Measurements from ENCODE around the gene MCC. TPM values are rescaled to one million over a fixed set of nuclear protein-coding genes. Genes with fewer than 3 reads are reported as not detected.

MCC gene
- total RNA-seq, 1 donor from 2014 or later = 10.1 TPM

- peak; percentile 63 to 90 for DNase-seq (ENCODE audit: low read depth in 2 of 2)
These were observed 116.5 kb downstream of the MCC start for GRCh38 chr5:113371721-113372196.

- DNase-seq (ENCODE audit: low read depth in 2 of 2) = peak in 1 of 2 donors; percentile 52
These were observed 120.7 kb downstream of the MCC start for GRCh38 chr5:113367586-113367985.

DNA sequence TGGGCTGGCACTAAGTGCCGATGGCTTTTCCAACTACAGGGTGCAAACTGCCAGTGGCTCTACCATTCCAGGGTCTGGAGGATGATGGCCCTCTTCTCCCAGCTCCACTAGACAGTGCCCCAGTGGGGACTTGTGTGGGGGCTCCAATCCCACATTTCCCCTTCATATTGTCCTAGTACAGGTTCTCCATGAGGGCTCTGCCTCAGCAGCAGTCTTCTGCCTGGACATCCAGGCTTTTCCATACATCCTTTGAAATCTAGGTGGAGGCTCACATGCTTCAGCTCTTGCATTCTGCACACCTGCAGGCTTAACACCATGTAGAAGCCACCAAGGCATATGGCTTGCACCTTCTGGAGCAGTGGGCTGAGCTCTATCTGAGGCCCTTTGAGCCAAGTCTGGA, 123.8 kb downstream of the MCC start:
- no peak for DNase-seq (ENCODE audit: low read depth in 2 of 2)

DNA sequence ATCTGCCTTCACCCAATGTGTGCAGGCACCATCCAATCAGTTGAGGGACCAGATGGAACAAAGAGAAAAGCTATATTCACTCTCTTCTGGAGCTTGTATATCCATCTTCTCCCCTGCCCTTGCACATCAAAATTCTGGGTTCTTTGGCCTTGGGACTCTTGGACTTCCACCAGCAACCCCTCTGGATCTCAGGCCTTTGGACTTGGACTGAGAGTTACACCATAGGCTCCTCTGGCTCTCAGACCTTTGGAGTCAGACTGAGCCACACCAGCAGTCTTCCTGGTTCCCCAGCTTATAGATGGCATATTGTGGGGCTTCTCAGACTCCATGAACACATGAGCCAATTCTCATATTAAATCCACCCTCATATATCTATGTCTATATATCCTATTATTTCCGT, 126.6 kb downstream of the MCC start:
- no peak for DNase-seq (ENCODE audit: low read depth in 2 of 2)

DNA sequence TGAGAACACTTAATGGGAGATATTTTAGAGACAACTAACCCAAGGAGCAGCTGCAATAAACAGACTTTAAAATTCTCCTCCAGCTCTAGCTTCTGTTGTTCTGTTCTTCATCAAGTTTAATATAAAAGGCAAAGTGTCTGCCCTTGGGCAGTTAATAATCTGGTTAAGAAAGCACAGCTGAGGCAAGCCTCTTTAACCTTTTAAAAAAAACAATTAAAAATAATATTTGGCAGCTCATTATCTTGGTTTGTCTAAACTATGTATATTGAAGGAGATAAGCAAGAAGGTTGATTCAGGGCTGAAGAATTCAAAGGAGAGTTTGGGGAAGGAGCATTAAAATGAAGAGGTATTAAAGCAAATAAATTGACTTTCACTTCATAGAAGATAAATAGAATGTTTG, 128.8 kb downstream of the MCC start:
- DNase-seq (ENCODE audit: low read depth in 2 of 2) = no peak

- DNase-seq (ENCODE audit: low read depth in 2 of 2) = no peak
These were observed 129.6 kb downstream of the MCC start for GRCh38 chr5:113358696-113359095.

DNA sequence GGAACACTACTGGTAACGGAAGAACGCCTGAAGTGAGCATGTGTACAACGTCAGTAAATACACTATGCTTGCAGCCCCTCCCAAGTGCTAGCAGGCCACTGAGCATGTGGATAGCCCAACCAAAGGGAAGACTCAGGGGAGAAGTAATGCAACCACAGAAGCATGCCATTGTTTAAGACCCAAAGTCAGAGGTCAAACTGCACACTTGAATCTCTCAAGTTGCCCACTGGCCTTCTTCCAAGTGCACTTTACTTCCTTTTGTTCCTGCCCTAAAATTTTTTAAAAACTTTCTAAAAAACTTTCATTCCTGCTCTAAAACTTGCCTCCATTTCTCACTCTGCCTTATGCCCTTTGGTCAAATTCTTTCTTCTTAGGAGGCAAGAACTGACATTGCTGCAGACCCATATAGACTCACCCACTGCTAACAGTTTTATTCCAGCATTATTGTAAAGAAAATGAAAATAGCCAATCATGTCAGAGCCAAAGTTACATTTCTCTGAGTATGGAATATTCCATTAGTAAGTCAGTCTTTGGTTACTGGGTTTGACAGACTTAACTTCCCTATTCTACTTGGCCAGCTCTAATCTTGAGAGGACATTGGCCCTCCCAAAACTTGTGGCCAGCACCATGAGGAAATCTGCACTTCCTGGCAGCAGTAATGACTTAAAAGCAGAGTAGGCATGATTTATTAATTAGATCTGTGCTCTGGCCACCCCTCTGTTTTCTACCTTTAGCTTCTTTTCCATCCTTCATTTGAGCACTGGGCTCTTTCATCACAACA, 130.4 kb downstream of the MCC start:
- peak in 1 of 2 donors; percentile 62 for DNase-seq (ENCODE audit: low read depth in 2 of 2)

GRCh38 chr5:113356487-113356886, 131.8 kb downstream of the MCC start:
- DNase-seq (ENCODE audit: low read depth in 2 of 2) = no peak

DNA sequence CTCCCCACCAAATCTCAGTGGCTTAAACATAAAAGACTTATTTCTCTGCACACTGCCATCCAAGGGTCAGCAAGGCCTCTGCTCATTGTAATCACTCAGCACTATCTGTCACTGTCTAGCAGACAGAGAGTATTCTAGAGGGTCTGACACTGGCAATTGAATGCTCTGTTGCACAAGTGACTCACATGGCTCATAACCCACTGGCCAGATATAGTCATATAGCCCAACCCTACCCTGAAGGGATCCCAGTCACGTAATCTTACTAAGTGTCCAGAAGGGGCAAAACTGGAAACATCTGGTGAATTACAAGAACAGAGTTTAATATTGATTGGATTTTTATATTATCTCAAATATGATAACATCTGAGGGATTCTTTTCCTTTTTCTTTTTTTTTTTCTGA, 134.2 kb downstream of the MCC start:
- no peak for DNase-seq (ENCODE audit: low read depth in 2 of 2)

- DNase-seq (ENCODE audit: low read depth in 2 of 2) = no peak
These were observed 140.7 kb downstream of the MCC start for GRCh38 chr5:113347572-113347971.

DNA sequence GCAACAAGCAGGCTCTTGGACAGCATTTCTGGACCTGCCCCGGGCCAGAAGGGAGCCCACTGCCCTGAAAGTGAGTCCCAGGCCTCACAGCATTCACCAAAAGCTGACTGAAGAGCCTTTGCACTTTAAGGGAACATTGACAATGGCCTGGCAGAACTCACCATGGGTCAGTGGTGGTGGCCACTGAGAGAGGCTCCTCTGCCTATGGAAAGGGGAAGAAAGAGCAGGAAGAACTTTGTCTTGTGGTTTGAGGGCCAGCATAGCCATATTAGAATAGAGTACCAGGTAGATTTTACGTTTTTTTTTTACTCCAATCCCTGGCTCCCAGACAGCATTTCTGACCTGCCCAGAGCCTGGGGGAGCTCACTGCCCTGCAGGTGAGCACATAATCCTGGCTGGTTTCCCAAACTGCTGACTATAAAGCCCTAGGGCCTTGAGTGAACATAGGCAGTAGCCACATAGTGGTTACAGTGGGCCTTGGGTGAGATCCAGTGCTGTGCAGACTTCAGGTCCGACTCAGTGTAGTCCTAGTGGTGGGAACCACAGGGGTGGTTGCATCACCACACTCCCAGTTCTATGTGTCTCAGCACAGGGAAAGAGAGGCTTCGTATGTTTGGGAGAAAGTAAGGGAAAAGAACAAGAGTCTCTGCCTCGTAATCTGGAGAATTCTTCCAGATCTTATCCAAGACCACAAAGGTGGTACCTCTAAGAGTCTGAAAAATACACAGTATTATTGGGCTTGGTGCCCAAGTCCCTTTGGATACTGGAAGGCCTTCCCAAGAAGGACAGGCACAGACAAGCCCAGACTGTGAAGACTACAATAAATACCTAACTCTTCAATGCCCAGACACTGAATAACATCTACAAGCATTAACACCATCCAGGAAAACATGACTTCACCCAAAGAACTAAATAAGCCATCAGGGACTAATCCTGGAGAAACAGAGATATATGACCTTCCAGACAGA, 143.0 kb downstream of the MCC start:
- no peak for DNase-seq (ENCODE audit: low read depth in 2 of 2)

- DNase-seq (ENCODE audit: low read depth in 2 of 2) = no peak
These were observed 144.9 kb downstream of the MCC start for GRCh38 chr5:113343343-113343742.

- DNase-seq (ENCODE audit: low read depth in 2 of 2) = peak in 1 of 2 donors; percentile 2
These were observed 147.7 kb downstream of the MCC start for GRCh38 chr5:113340537-113340936.

DNA sequence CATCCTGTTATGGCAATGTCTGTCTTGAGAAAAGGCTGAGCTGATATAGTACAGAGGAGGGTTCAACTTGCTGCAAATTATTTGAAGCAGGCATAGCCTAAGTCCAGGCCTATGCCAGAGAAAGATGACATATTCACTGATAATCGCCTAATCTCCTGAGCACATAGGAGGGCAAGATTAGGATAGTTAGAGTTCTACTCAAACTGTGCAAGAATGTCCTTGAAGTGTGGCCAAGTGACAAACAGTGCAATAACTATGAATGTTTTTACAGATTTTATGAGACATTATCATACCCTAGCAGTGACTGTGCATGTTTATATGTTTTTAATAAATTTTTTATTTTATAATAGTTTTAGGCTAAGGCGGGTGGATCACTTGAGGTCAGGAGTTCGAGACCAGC, 149.6 kb downstream of the MCC start:
- no peak for DNase-seq (ENCODE audit: low read depth in 2 of 2)

GRCh38 chr5:113337515-113338415, 150.5 kb downstream of the MCC start:
- DNase-seq (ENCODE audit: low read depth in 2 of 2) = no peak

- peak; percentile 73 to 84 for DNase-seq (ENCODE audit: low read depth in 2 of 2)
These were observed 151.3 kb downstream of the MCC start for GRCh38 chr5:113336975-113337374.

DNA sequence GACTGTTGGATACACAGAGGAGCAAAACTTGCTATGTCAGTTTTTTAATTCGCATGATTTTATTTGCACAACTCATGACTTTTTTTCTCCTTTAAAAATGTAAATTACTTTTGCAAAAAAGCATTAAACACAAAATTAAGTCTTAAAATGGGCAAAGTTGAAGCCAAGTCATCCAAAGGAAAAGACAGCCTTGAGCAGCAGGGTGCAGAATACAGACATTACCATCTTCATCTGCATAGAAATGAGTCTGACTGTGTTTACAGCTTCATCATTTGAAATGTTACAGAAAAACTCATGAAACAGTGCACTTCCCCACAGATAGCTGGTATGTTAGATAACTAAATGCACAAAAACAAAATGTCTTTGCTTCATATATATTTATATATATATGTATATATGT, 154.8 kb downstream of the MCC start:
- DNase-seq (ENCODE audit: low read depth in 2 of 2) = no peak

DNA sequence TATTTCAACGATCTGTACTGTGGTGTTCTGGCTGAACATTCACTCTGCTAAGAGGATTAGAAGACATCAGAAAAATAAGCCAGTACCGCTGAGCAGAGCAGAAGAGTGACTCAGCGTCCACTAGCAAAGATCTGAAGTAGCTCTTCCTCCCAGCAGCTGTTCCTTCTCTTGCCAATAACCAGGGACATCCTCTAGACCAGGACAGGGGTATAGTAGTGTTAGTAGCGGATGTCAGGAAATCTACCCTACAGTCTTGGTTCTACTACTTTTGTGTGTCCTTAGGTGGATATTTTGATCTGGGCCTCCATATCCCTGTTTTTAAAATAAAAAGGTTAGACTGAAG, 157.1 kb downstream of the MCC start:
- DNase-seq (ENCODE audit: low read depth in 2 of 2) = peak in 1 of 2 donors; percentile 29

- DNase-seq (ENCODE audit: low read depth in 2 of 2) = peak; percentile 33 to 66
These were observed 157.6 kb downstream of the MCC start for GRCh38 chr5:113330533-113331208.

DNA sequence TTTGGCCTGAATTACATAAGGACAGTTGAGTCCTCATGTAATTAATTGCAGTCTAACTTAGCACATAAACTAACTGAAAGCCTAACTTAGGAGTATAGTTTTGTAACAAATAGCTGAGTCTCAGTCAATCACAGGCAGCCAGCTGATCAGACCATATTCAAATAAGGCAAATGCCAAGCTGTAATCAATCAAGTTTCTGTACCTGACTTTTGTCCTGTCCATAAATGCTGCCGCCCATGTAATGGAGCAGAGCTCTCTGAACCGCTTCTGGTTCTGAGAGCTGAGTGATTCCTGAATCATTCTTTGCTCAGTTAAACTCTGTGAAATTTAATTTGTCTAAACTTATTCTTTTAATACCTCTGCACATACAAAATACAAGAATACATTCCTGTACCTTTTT, 158.3 kb downstream of the MCC start:
- DNase-seq (ENCODE audit: low read depth in 2 of 2) = no peak

DNA sequence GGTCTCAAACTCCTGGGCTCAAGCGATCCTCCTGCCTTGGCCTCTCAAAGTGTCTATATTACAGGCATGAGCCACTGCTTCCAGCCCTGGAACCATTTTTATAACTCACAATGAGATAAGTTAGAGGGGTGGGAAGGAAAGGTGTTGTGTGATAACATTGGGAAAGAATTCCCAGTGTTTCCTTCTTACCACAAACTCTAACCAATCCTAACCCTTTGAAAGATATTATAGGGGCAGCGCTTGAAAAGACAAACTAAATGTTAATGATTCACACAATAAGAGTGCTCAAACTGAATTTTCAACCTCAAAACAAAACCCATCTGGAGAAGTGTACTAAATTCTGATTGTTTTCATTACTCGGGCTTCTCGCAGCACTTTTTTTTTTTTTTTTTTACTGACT, 163.2 kb downstream of the MCC start:
- peak in 1 of 2 donors; percentile 8 for DNase-seq (ENCODE audit: low read depth in 2 of 2)
